ENCODE results near the gene ECI1.

ECI1 gene

DNA sequence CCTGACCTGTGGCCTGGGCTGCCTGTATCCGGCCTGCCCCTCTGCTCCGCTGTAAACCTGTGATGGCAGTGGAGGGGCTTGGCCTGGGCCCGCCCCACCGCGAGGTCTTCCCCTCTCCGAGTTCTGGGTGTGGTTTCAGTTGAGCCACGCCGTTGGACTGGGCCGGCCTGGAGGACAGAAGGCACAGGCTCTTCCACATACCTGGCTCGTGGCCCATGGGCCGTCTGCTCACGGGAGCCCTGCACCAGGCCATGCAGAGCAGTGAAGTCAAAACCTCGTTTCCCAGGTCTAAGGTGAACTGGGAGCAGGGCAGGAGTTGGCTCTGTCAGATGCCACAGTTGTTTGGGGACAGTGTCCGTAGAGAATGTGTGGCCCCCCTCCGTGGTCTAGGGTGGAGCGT, 22.1 kb upstream of the ECI1 start:
- no peak for TF ChIP-seq EGR1 (IDR thresholded peaks at IDR 0.05)
- TF ChIP-seq USF1 (IDR thresholded peaks at IDR 0.05), result no peak
- TF ChIP-seq MAX (IDR thresholded peaks at IDR 0.05), result no peak
- TF ChIP-seq RAD21 (IDR thresholded peaks at IDR 0.05; ENCODE audit: low read depth), result no peak
- TF ChIP-seq, protein P1, sequence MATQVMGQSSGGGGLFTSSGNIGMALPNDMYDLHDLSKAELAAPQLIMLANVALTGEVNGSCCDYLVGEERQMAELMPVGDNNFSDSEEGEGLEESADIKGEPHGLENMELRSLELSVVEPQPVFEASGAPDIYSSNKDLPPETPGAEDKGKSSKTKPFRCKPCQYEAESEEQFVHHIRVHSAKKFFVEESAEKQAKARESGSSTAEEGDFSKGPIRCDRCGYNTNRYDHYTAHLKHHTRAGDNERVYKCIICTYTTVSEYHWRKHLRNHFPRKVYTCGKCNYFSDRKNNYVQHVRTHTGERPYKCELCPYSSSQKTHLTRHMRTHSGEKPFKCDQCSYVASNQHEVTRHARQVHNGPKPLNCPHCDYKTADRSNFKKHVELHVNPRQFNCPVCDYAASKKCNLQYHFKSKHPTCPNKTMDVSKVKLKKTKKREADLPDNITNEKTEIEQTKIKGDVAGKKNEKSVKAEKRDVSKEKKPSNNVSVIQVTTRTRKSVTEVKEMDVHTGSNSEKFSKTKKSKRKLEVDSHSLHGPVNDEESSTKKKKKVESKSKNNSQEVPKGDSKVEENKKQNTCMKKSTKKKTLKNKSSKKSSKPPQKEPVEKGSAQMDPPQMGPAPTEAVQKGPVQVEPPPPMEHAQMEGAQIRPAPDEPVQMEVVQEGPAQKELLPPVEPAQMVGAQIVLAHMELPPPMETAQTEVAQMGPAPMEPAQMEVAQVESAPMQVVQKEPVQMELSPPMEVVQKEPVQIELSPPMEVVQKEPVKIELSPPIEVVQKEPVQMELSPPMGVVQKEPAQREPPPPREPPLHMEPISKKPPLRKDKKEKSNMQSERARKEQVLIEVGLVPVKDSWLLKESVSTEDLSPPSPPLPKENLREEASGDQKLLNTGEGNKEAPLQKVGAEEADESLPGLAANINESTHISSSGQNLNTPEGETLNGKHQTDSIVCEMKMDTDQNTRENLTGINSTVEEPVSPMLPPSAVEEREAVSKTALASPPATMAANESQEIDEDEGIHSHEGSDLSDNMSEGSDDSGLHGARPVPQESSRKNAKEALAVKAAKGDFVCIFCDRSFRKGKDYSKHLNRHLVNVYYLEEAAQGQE (IDR thresholded peaks at IDR 0.05; ENCODE audit: low read depth), result no peak
- no peak for TF ChIP-seq TCF12 (IDR thresholded peaks at IDR 0.05; ENCODE audit: low read depth)
- no peak for TF ChIP-seq CEBPB (IDR thresholded peaks at IDR 0.05)
- no peak for TF ChIP-seq EP300 (IDR thresholded peaks at IDR 0.05; ENCODE audit: borderline replicate concordance)
- TF ChIP-seq CREB1 (IDR thresholded peaks at IDR 0.05; ENCODE audit: low read depth), result no peak
- TF ChIP-seq FOXM1 (IDR thresholded peaks at IDR 0.05; ENCODE audit: borderline replicate concordance, low read depth), result no peak
- no peak for TF ChIP-seq TEAD4 (IDR thresholded peaks at IDR 0.05)
- TF ChIP-seq YY1 (IDR thresholded peaks at IDR 0.05; ENCODE audit: low read depth), result no peak
- TF ChIP-seq TAF1 (IDR thresholded peaks at IDR 0.05; ENCODE audit: low read depth), result no peak
- TF ChIP-seq ZBTB7A (IDR thresholded peaks at IDR 0.05; ENCODE audit: low read depth), result no peak

GRCh38 chr16:2271848-2272461, 20.6 kb upstream of the ECI1 start:
- TF ChIP-seq CREB1 (IDR thresholded peaks at IDR 0.05; ENCODE audit: low read depth) (no peak), EGR1 (IDR thresholded peaks at IDR 0.05) (no peak), NFIC (IDR thresholded peaks at IDR 0.05) (no peak), TAF1 (IDR thresholded peaks at IDR 0.05; ENCODE audit: low read depth) (no peak), EP300 (IDR thresholded peaks at IDR 0.05; ENCODE audit: borderline replicate concordance) (no peak), YY1 (IDR thresholded peaks at IDR 0.05; ENCODE audit: low read depth) (no peak), USF1 (IDR thresholded peaks at IDR 0.05) (no peak), MAX (IDR thresholded peaks at IDR 0.05) (no peak), FOXM1 (IDR thresholded peaks at IDR 0.05; ENCODE audit: borderline replicate concordance, low read depth) (no peak), ZBTB7A (IDR thresholded peaks at IDR 0.05; ENCODE audit: low read depth) (no peak), TEAD4 (IDR thresholded peaks at IDR 0.05) (no peak), TCF12 (IDR thresholded peaks at IDR 0.05; ENCODE audit: low read depth) (no peak), CEBPB (IDR thresholded peaks at IDR 0.05) (no peak), RAD21 (IDR thresholded peaks at IDR 0.05; ENCODE audit: low read depth) (no peak)
- TF ChIP-seq, protein P1 (IDR thresholded peaks at IDR 0.05; ENCODE audit: low read depth), result no peak

- TF ChIP-seq RAD21 (IDR thresholded peaks at IDR 0.05; ENCODE audit: low read depth), result no peak
- no peak for TF ChIP-seq FOXM1 (IDR thresholded peaks at IDR 0.05; ENCODE audit: borderline replicate concordance, low read depth)
- no peak for TF ChIP-seq EP300 (IDR thresholded peaks at IDR 0.05; ENCODE audit: borderline replicate concordance)
- TF ChIP-seq, protein P1 (IDR thresholded peaks at IDR 0.05; ENCODE audit: low read depth), result no peak
- TF ChIP-seq TEAD4 (IDR thresholded peaks at IDR 0.05), result no peak
- no peak for TF ChIP-seq EGR1 (IDR thresholded peaks at IDR 0.05)
Observed at GRCh38 chr16:2270588-2271470, 19.4 kb upstream of the ECI1 start.

DNA sequence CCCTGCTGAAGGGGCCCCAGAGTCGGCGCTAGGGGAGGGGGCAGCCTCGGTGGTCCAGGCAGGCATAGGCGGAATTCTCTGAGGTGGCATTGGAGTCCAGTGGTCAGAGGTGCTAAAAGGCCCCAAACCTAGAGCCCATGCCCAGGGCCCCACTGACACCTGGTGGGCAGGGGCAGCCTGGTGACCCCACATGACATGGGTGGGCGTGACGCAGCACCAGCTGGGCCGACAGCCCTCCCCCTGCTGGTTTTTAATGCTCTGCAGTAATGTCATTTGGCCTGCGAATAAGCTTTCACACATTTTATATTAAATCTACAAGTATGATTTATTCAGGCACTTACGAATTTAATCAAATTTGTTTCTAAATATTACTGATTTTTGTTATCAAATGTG, 18.7 kb upstream of the ECI1 start:
- no peak for TF ChIP-seq TAF1 (IDR thresholded peaks at IDR 0.05; ENCODE audit: low read depth)
- TF ChIP-seq TEAD4 (IDR thresholded peaks at IDR 0.05), result no peak
- TF ChIP-seq EGR1 (IDR thresholded peaks at IDR 0.05), result no peak
- TF ChIP-seq, protein P1 (IDR thresholded peaks at IDR 0.05; ENCODE audit: low read depth), result no peak
- no peak for TF ChIP-seq CREB1 (IDR thresholded peaks at IDR 0.05; ENCODE audit: low read depth)
- no peak for TF ChIP-seq RAD21 (IDR thresholded peaks at IDR 0.05; ENCODE audit: low read depth)
- no peak for TF ChIP-seq USF1 (IDR thresholded peaks at IDR 0.05)
- no peak for TF ChIP-seq FOXM1 (IDR thresholded peaks at IDR 0.05; ENCODE audit: borderline replicate concordance, low read depth)
- TF ChIP-seq CEBPB (IDR thresholded peaks at IDR 0.05), result no peak
- TF ChIP-seq ZBTB7A (IDR thresholded peaks at IDR 0.05; ENCODE audit: low read depth), result no peak
- TF ChIP-seq MAX (IDR thresholded peaks at IDR 0.05), result no peak
